SIG-M5 (cell line): ENCODE measurements around the gene GRK1.
"Not testable (repeated sequence)": the region's sequence is repeated elsewhere in the genome, so short reads cannot be mapped to it uniquely, and the experiment has no call there.

Source experiments
- DNase-seq: peaks from one replicate; lab custom pipeline; 2025; lab: John Stamatoyannopoulos, UW

GRK1 gene

DNA sequence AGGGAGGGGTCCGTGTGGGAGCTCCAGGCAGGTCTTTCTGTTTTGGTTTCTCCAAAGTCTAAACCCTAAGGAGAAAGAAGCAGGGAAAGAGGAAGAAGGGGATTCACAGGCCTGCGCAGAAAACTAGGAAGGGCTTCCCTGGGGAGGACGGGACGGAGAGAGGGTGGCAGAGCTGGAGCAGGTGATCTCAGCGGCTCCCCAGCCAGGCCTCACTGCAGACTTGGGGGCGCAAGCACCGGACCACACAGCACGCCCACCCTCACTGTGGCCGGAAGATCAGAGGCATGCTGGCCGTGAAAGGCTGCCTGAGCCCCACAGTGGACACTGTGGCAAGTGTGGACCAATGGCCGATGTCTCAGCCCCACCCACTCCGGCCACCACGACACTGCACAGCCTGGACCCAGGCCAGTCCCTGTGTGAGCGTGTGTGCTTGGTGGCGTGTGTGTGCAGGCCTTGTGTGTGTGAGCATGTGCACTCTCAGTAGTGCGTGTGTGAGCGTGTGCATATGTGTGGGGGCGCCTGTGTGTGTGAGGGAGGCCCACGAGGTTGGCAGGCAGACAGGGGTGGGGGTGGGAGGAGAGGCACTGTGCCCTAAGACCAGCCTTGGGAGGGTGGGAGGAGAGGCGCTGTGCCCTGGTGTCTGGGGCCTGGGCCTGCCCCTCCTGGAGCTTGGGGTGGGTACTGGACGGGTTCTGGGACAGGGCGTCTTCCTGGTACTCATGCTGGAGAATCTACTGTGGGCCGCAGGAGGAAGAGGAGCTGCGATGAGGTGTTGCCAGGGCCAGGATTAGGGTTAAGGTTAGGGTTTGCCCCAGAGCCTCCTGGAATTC lies 76.6 kb downstream of the GRK1 start:
- DNase-seq = no peak

DNA sequence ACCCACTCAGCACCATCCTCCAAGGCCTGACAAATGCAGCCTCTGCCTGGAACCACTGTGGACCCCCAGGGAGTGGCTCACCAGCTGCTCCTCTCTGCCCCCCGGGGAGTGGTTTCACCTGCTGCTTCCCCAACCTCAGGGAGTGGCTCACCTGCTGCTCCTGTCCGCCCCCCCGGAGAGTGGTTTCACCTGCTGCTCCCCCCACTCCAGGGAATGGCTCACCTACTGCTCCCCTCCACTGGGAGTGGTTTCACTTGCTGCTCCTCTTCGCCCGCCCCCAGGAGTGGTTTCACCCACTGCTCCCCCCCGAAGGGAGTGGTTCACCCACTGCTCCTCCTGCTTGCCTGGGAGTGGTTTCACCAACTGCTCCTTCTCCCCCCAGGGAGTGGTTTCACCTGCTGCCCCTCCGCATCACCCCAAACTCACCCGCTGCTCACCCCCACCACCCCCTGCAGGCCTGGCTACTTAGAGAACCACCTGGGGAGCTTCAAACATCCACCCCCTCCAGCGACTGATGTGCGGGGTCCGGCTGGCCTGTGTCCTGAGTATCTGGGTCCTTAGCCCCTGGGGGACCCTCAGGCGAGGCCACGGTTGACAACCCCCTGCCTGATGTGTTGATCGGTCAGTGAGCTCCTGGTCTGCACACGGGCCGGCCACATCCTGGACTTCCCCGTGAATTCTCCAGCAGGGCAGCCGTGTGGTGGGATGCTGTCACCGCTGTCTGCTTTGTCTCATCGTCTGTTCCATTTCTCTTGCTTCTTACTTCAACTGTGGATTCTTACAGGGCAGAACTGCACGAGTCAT lies 77.4 kb downstream of the GRK1 start:
- DNase-seq = no peak

DNA sequence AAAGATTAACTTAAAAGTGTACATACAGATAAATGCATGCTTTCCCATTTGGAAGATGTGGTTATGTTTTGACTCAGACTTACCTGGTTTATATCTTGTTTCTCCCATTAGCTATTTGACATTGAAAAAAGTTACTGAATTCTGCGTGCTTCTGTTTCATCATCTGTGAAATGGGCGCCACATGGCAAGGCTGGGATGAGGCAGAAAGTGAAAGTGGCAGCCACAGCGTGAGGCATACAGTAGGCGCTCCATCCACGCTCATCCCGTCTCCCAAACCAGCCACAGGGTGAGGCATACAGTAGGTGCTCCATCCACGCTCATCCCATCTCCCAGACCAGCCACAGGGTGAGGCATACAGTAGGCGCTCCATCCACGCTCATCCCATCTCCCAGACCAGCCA lies 78.0 kb downstream of the GRK1 start:
- no peak for DNase-seq

DNA sequence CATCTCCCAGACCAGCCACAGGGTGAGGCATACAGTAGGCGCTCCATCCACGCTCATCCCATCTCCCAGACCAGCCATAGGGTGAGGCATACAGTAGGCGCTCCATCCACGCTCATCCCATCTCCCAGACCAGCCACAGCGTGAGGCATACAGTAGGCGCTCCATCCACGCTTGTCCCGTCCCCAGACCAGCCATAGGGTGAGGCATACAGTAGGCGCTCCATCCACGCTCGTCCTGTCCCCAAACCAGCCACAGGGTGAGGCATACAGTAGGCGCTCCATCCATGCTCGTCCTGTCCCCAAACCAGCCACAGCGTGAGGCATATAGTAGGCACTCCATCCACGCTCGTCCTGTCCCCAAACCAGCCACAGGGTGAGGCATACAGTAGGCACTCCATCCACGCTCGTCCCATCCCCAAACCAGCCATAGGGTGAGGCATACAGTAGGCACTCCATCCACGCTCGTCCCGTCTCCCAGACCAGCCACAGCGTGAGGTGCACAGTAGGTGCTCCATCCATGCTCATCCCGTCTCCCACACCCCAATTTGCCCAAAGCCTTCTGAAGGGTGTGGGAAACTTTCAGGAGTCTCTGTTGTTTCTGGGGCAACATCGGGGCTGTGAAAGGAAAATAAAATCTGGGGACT lies 78.6 kb downstream of the GRK1 start:
- DNase-seq = not testable (repeated sequence)

DNA sequence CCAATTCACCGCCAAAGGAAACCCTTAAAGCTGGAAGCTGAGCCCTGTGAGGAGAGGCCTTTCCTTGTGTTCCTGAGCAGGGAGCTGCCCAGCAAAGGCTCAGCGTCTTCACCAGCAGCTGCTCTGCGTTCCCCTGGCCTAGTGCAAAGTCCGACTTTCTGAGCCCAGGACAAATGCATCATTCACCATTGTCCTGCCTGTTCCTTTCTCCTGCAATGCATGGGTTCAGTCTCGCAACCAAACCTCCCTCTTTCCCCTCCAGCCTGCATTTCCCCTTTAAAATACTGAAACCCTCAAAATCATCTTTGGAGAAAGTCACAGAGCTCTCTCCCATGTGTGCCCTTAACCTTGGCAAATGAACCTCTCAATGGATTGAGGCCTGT lies 79.1 kb downstream of the GRK1 start:
- no peak for DNase-seq

DNA sequence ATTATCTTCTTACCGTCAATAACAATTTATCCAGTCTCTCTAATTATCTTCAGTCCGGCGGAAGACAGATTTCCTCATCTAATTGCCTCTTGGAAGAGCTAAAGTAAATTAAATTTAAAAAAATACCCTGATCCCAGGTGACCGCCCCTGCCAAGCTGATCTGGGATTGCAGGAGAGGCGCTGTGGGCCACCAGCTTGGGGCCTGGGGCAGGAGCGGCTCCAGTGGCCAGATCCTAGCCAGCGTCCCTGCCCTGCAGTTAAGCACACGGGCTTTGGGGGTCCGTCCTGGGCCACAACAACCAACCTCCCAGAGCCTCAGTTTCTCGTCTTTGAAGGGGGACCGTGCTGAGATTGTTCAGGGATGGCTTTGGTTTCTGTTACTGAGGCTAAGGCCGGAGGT lies 79.7 kb downstream of the GRK1 start:
- no peak for DNase-seq

DNA sequence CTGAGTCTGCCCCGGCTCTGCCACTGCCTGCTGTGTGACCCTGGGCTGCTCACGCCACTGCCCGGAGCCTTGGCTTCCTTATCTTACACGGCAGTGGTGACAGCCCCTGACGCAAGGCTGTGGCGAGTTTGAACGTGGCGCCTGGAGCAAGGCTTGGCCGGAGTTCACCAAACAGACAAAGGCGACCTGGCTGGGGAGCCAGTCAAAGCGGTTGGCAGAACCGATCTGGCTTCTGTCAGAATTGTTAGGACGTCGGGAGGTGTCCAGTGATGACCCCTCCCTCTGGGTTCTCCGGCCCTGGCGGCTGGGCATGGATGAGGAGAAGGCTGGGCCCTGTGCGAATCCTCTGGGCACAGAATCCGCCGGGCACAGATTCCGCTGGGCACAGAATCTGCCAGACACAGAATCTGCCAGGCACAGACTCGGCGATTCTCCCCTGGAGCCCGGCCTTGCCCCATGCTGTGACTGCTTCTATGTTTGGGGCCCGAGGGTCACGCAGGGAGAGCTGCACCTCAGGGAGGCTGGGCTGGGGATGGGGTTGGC lies 80.3 kb downstream of the GRK1 start:
- DNase-seq = no peak

DNA sequence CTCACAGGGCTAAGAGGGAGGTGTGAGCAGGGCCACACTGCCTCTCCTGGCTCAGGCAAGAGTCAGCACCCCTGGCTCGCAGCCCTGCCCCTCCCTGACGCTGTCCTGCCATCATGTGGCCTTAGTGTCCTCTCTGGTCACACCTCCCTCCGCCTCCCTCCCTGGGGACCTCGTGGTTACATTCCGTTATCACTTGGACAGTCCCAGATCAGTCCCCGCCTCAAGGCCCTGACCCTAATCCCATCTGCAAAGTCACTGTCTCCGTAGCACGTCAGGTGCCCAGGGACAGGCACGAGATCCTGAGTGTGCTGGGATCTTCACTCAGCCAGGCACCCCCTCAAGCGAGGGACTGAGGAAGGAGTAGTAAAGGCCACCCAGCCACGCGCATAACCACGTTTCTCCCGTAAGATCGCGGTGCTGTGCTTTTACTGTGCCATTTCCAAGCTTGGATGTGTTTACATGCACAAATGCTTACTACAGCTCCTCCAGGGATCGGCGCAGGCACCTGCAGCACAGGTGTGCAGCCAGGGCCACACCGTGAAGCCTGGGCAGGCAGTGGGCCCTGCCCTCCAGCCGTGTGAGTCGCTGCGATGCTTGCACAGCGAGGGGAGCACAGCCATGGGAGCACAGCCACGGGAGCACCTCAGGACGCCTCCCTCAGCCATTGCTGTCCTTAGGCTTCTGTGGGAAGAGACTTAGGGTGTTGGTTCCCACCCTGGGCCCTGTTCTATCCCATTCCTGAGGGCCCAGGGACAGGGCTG lies 81.3 kb downstream of the GRK1 start:
- DNase-seq = no peak

DNA sequence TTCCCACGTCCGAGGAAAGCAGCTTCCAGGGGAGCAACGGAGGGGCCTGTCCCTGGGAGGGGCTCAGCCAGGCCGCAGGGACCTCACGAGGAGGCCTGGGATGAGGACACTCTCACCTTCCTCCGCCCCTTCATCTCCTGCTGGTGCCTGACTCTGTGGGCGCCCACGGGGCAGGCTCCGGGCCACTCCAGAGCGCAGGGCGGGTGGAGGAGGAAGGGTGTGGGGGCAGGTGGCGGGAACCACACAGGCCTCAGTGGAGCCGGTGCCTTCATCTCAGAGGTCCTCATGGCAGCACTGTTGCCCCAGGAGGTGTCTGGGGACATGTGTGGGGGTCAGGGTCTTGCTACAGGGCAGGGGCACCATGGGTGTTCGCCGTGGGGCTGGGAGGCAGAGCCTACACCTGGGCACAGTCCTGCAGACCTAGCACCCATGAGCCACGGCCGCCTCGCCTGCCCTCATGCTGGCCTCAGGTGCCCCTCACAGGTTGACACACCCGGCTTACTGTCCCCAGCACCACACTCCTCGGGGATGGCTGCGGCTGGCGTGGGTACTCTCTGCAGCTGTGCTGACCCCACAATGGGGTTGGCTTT lies 81.9 kb downstream of the GRK1 start:
- DNase-seq = no peak

DNA sequence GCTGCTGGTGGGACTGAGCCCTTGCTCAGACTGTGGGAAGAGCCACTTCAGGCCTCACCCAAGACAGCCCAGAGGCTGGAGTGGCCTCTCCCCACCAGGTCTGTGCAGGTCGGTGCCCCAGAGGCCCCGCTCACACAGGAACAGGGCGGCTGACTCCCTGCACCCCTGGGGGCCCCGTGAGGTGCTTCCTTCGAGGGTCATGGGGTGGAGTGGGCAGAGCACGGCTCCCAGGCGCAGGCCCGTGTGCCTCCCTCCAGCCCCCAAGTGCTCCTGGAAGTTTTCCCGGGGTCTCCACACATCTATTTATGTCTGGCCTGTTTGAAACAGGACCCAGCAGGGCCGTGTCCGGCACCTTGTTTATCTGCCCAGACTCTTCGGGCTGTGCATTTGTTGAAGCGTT lies 82.5 kb downstream of the GRK1 start:
- DNase-seq = no peak

DNA sequence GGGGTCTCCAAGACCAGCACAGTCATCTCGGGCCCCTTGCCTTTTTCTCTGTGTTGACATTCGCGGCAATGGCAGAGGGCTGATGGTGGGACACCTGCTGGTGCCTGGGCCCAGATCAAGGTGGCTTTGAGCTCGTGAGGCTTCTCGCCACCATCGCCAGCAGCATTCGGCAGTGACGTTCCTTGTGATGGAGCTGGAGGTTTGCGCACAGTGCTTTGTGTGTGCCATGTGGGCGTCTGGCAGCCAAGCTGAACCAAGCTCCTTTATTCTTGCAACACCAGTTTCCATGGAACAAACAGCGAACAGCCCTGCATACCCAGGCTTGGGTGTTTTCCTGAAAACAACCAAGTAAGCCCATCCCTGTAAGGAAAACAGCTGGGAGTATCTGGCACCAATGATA lies 82.9 kb downstream of the GRK1 start:
- no peak for DNase-seq

DNA sequence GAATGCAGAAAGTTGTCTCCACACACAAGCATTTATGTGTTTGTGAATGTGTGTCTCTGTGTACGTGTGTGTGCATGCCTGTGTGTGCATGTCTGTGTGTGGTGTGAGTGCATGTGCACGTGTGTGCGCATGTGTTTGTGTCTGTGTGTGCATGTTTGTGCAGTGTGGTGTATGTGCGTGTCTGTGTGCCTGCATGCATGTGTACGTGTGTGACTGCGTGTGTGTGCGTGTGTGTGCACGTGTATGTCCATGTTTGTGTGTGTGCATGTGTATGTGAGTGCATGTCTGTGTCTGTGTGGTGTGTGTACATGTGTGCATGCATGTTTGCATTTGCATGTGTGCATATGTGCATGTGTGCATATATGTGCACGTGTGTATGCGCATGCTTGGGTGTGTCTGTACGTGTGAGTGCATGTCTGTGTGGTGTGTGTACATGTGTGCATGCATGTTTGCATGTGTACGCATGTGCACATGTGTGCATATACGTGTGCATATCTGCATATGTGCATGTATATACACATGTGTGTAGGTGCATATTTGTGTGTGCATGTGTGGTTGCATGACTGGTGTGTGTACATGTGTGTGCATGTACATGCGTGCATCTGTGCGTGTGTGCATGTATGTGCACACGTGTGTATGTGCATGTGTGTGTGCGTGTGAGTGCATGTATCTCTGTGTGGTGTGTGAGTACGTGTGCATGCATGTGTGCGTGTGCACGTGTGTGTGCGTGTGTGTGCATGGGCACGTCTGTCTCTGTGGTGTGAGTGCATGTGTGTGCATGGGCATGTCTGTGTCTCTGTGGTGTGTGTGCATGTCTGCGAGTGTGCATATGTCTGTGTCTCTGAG lies 83.8 kb downstream of the GRK1 start:
- no peak for DNase-seq

DNA sequence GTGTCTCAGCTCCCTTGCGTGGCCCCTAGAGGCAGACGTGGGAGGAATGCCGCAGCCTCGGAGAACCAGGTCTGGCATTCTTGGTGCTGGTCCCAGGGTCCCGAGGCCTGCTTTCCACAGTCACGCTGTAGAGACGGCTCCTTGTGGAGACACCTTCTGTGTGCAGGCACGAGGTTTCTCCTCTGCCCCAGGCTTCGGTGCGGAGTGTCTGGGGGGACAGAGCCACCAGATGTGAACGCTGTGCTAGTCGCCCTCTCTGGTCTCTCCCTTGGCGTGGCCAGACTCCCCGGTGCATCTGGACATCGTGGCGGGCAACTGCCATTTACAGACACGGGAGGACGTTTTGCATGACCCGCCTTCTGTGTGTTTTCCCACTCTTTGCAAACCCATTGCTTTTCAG lies 84.5 kb downstream of the GRK1 start:
- DNase-seq = no peak

DNA sequence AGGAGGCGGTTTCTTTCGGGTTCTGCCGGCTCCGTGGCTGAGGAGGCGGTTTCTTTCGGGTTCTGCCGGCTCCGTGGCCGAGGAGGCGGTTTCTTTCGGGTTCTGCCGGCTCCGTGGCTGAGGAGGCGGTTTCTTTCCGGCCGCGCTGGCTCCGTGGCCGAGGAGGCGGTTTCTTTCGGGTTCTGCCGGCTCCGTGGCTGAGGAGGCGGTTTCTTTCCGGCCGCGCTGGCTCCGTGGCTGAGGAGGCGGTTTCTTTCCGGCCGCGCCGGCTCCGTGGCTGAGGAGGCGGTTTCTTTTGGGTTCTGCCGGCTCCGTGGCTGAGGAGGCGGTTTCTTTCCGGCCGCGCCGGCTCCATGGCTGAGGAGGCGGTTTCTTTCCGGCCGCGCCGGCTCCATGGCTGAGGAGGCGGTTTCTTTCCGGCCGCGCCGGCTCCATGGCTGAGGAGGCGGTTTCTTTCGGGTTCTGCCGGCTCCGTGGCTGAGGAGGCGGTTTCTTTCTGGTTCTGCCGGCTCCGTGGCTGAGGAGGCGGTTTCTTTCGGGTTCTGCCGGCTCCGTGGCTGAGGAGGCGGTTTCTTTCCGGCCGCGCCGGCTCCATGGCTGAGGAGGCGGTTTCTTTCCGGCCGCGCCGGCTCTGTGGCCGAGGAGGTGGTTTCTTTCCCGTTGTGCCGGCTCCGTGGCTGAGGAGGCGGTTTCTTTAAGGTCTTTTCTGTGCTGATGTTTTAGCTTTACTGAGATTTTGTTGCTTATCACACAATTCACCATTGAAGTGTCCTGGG lies 85.4 kb downstream of the GRK1 start:
- DNase-seq = not testable (repeated sequence)

DNA sequence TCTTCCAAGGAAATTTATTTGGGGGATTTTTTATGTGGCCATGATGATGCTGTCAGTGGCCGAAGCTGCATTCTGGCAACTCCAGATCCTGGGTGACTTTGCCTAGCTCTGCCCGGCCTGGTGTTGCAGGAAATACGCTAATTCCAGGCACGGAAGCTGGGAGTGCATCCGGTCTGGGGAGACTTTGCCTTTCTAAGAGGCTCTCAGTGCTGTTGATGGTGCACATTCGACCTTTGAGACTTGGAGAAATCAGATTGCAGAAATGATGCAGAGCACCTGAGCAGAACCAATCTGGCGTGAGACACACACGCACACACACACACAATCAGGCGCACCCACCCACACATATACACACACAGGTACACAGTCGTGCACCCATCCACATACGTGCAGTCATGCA lies 86.2 kb downstream of the GRK1 start:
- DNase-seq = no peak

DNA sequence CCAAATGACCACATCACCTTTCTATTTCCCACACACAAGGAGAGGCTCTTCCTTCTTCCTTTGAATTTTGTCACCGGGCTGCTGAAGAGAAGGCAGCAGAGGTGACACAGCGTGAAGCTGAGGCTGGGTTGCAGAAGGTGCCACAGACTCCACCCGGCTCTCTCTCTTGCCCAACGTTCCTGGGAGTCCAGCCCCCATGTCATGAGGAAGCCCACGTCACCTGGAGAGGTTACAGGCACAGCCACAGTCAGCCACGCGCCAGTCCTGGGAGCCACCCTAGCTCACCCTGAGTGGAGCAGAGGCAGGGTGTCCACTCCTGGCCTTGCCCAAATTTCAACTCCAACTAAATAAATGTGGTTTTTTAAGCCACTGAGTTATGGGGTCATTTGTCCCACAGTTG lies 87.2 kb downstream of the GRK1 start:
- DNase-seq = no peak

DNA sequence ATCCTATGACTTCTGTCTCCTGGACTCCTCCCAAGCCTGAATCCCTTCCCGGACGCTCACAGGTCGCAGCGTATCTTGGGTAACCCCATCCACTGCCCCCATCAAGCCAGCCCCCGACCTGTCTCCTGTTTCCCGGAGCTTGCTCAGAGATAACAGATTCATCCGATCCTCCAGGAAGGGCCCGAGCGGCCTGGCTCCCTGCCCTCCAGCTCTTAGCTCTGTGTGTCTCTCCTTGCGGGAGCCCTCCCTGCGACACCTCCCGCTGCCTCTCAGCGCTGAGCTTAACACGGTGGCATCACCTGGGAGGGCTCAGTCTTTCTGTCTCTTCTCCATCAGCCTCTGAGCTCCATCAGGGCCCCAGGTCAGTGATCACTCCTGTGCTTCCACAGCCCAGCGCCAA lies 87.7 kb downstream of the GRK1 start:
- DNase-seq = no peak

DNA sequence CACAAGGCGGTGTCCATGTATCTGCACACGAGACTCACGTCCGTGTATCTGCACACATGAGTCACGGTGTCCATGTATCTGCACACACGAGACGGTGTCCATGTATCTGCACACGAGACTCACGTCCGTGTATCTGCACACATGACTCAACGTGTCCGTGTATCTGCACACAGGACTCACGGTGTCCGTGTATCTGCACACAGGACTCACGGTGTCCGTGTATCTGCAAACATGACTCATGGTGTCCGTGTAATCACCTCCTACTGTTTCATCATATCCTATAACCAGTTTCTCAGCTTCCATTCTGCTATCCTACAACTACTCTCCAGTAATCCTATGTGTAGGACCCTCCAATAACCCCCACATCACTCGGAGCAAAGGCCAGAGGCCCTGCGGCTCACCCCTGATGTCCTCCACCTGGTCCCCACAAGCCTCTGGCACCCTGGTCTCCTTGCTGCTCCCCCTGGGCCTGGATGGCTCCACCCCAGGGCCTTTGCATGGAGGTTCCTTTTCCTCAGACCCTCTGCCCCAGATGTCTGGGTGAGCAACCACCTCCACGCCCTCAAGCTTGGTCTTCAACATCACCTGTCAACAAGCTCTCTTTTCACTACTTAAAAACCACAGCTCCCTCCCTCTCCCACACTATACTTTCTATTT lies 89.5 kb downstream of the GRK1 start:
- no peak for DNase-seq
